DOHH2 (cell line): ENCODE results near the gene SURF2.
"Not testable (repeated sequence)": the region's sequence is repeated elsewhere in the genome, so short reads cannot be mapped to it uniquely, and the experiment has no call there.

Source experiments
- H3F3A ChIP-seq: fragments of 200-600 bp; sonication (generic), shearing (Covaris generic); 2 replicates; pipeline ENCODE4 v1.6.0; 2016; ENCODE audit warnings: antibody characterized with exemption, mild to moderate bottlenecking; ENCODE audit not compliant: control insufficient read depth, insufficient read depth
- H3K27ac ChIP-seq: fragments of 200-600 bp; sonication (generic); 2 replicates; pipeline ENCODE4 v1.5.1; 2014; ENCODE audit warnings: low read depth, mild to moderate bottlenecking, low read length, moderate library complexity
- H3K27me3 ChIP-seq: fragments of 200-600 bp; sonication (generic); 2 replicates; pipeline ENCODE4 v1.6.1; 2014; ENCODE audit warnings: mild to moderate bottlenecking, low read length, mixed read lengths; ENCODE audit not compliant: control insufficient read depth
- H3K36me3 ChIP-seq: fragments of 200-600 bp; sonication (generic); 2 replicates; pipeline ENCODE4 v1.6.1; 2014; ENCODE audit warnings: mild to moderate bottlenecking, low read length, moderate library complexity, mixed read lengths; ENCODE audit not compliant: control insufficient read depth
- H3K4me1 ChIP-seq: fragments of 200-600 bp; sonication (generic); 2 replicates; pipeline ENCODE4 v1.6.1; 2014; ENCODE audit warnings: mild to moderate bottlenecking, low read length, mixed read lengths; ENCODE audit not compliant: control insufficient read depth
- H3K4me2 ChIP-seq: fragments of 200-600 bp; sonication (generic); 2 replicates; pipeline ENCODE4 v1.6.0; 2014; ENCODE audit warnings: mild to moderate bottlenecking, low read length, moderate library complexity
- H3K4me3 ChIP-seq: fragments of 200-600 bp; sonication (generic); 2 replicates; pipeline ENCODE4 v1.5.1; 2014; ENCODE audit warnings: mild to moderate bottlenecking, low read length, mixed read lengths
- H3K79me2 ChIP-seq: fragments of 200-600 bp; sonication (generic); 2 replicates; pipeline ENCODE4 v1.6.1; 2014; ENCODE audit warnings: mild to moderate bottlenecking, low read length, mixed read lengths; ENCODE audit not compliant: control insufficient read depth
- H3K9me2 ChIP-seq: fragments of 200-600 bp; sonication (generic); replicated peaks from 2 replicates; pipeline ENCODE4 v1.6.1; 2014; ENCODE audit warnings: mild to moderate bottlenecking, low read length, mixed read lengths; ENCODE audit not compliant: control insufficient read depth
- H3K9me3 ChIP-seq: fragments of 200-600 bp; sonication (generic); 2 replicates; pipeline ENCODE4 v1.6.1; 2014; ENCODE audit warnings: antibody characterized with exemption, low read length, mixed read lengths; ENCODE audit not compliant: control insufficient read depth, insufficient read depth
- H4K20me1 ChIP-seq: fragments of 200-600 bp; sonication (generic); 2 replicates; pipeline ENCODE4 v1.6.0; 2014; ENCODE audit warnings: low read depth, mild to moderate bottlenecking, antibody characterized with exemption, low read length, moderate library complexity; ENCODE audit not compliant: control insufficient read depth, insufficient read depth
- CTCF ChIP-seq: fragments of 200-600 bp; sonication (generic); IDR thresholded peaks from one replicate; pipeline ENCODE4 v1.5.1; 2014; ENCODE audit warnings: antibody characterized with exemption, mild to moderate bottlenecking, low read depth, low read length; ENCODE audit not compliant: poor library complexity, severe bottlenecking
- EZH2phosphoT487 ChIP-seq: fragments of 200-600 bp; sonication (generic); IDR thresholded peaks from 2 replicates; pipeline ENCODE4 v1.6.1; 2017; ENCODE audit warnings: borderline replicate concordance, mild to moderate bottlenecking, antibody characterized with exemption, low read length, moderate library complexity, mixed read lengths

SURF2 gene

DNA sequence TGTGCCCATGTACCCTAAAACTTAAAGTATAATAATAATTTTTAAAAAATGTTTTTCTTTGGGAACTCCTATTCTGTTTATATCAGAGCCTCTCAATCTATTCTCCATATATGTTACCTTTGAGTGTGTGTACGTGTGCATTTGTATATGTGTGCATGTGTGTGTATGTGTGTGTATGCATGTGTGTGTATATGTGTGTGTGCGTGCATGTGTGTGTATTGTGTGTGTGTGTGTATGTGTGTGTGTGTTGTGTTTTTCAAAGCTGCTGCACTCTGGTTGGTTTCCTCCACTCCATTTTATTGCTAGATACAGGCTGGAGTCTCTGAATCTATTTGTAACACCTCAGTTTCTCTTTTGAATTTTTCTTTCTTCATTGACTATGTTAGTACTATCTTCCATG, 40.4 kb upstream of the SURF2 start:
- H3K27me3 ChIP-seq: no peaks in the 10 kb centered on the region
- TF ChIP-seq CTCF: no peak
- no peak for TF ChIP-seq EZH2phosphoT487
- H3K4me1 ChIP-seq: no peaks in the 10 kb centered on the region
- no peak overlapping the region for H3K27ac ChIP-seq
- no peak overlapping the region for H3K4me2 ChIP-seq
- H3F3A ChIP-seq: no peaks in the 10 kb centered on the region
- H3K9me3 ChIP-seq: no peaks in the 10 kb centered on the region
- H3K9me2 ChIP-seq: no peaks in the 10 kb centered on the region
- H3K4me3 ChIP-seq: no peak overlapping the region
- no peaks in the 10 kb centered on the region for H4K20me1 ChIP-seq
- H3K36me3 ChIP-seq: no peaks in the 10 kb centered on the region
- H3K79me2 ChIP-seq: no peaks in the 10 kb centered on the region

DNA sequence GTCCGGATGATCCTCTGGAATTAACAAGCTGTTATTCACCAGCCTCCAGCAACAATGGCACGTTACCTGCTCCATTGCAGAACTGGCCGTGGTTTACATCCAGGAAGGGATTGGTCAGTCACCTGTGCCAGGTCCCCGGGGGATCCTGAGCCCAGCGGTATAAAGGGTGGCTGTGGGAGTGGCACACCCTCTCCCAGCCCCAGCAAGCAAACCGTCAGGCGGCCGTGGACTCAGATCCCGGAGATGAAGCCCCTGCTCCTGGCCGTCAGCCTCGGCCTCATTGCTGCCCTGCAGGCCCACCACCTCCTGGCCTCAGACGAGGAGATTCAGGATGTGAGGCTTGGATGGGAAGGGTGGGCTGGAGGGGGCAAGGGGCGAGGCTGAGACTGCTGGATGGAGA, 38.8 kb upstream of the SURF2 start:
- not testable (repeated sequence) for H3K4me3 ChIP-seq, H3F3A ChIP-seq, H3K79me2 ChIP-seq, H4K20me1 ChIP-seq, H3K27ac ChIP-seq, H3K9me2 ChIP-seq, H3K36me3 ChIP-seq, H3K4me1 ChIP-seq, H3K27me3 ChIP-seq, H3K9me3 ChIP-seq, H3K4me2 ChIP-seq

- Histone ChIP-seq H3K27me3 (no peaks in the 10 kb centered on the region), H3K4me1 (no peaks in the 10 kb centered on the region), H3K36me3 (no peaks in the 10 kb centered on the region), H3K9me3 (no peaks in the 10 kb centered on the region), H3K27ac (no peak overlapping the region), H3K9me2 (no peaks in the 10 kb centered on the region), H3K79me2 (no peaks in the 10 kb centered on the region), H3F3A (no peaks in the 10 kb centered on the region), H4K20me1 (no peaks in the 10 kb centered on the region), H3K4me3 (no peak overlapping the region), H3K4me2 (no peak overlapping the region)
- TF ChIP-seq CTCF (no peak), EZH2phosphoT487 (no peak)
Observed at GRCh38 chr9:133320421-133320881, 35.9 kb upstream of the SURF2 start.

- no peaks in the 10 kb centered on the region for H3K4me1 ChIP-seq
- H3F3A ChIP-seq: no peaks in the 10 kb centered on the region
- no peaks in the 10 kb centered on the region for H3K36me3 ChIP-seq
- H3K27ac ChIP-seq: no peak overlapping the region
- no peaks in the 10 kb centered on the region for H4K20me1 ChIP-seq
- no peak overlapping the region for H3K4me2 ChIP-seq
- no peaks in the 10 kb centered on the region for H3K9me2 ChIP-seq
- H3K27me3 ChIP-seq: no peaks in the 10 kb centered on the region
- no peaks in the 10 kb centered on the region for H3K79me2 ChIP-seq
- TF ChIP-seq EZH2phosphoT487 (no peak), CTCF (no peak)
- no peaks in the 10 kb centered on the region for H3K9me3 ChIP-seq
- no peak overlapping the region for H3K4me3 ChIP-seq
Observed at GRCh38 chr9:133321411-133321935, 34.9 kb upstream of the SURF2 start.
